Spinal cord (tissue), 10 donors: Measurements from ENCODE around the gene HEBP2. TPM values are rescaled to one million over a fixed set of nuclear protein-coding genes. Genes with fewer than 3 reads are reported as not detected.
"Not testable (repeated sequence)": the region's sequence is repeated elsewhere in the genome, so short reads cannot be mapped to it uniquely, and the experiment has no call there.

Experiments used
- DNase-seq, 6 donors: peaks; one replicate each; pipeline versions ENCODE4 v3.0.0 to v3.0.0-alpha.2; 2013 to 2015; ENCODE audit warnings: low spot score in 6 of 6, low read depth in 4 of 6
- H3K27ac ChIP-seq: one replicate; pipeline ENCODE4 v1.5.1; 2013; ENCODE audit warnings: low read depth, low read length, control low read depth
- H3K27me3 ChIP-seq: one replicate; pipeline ENCODE4 v1.6.1; 2013; ENCODE audit warnings: low read length; ENCODE audit not compliant: control insufficient read depth, insufficient read depth
- H3K36me3 ChIP-seq: one replicate; pipeline ENCODE4 v1.6.1; 2013; ENCODE audit warnings: low read length; ENCODE audit not compliant: control insufficient read depth, insufficient read depth
- H3K4me1 ChIP-seq: one replicate; pipeline ENCODE4 v1.6.1; 2013; ENCODE audit warnings: low read length; ENCODE audit not compliant: control insufficient read depth, insufficient read depth
- H3K4me3 ChIP-seq: one replicate; pipeline ENCODE4 v1.5.1; 2013; ENCODE audit warnings: low read depth, low read length, control low read depth
- H3K9me3 ChIP-seq: one replicate; pipeline ENCODE4 v1.6.1; 2013; ENCODE audit warnings: low read length; ENCODE audit not compliant: control insufficient read depth, insufficient read depth
- WGBS: methylation state at CpG from one replicate; pipeline ENCODE4 v1.1.5; 2013; ENCODE audit warnings: missing lambda C conversion rate; ENCODE audit not compliant: insufficient coverage; 5-methylcytosine and 5-hydroxymethylcytosine counted together
- polyA plus RNA-seq, 2 donors: library from polyadenylated mRNA; unstranded; fragments of 120-200 nt; gene quantifications; one replicate each; pipeline ENCODE4 v1.2.1, GENCODE V29; 2013; ENCODE audit not compliant: insufficient read length in 2 of 2
- total RNA-seq, 2 donors: library from RNA; depleted of rRNA in 1 of 2; stranded (reverse); fragments of 120-200 nt in 1 of 2; fragments of >200 nt in 1 of 2; gene quantifications; one replicate each; pipeline versions ENCODE4 v1.2.3 to v1.2.4, GENCODE V29; 2013 to 2014
- donor health status: healthy.

HEBP2 gene
- total and polyA plus RNA-seq, 4 donors, result 5.3 to 37.4 (median 32.6) TPM

GRCh38 chr6:138421608-138422007 is 17.6 kb downstream of the HEBP2 start:
- Histone ChIP-seq H3K27me3 (no peaks in the 10 kb centered on the region), H3K4me3 (no peak overlapping the region), H3K27ac (no peak overlapping the region), H3K36me3 (peaks cover 18% of the 10 kb centered on the region), H3K9me3 (no peaks in the 10 kb centered on the region), H3K4me1 (no peaks in the 10 kb centered on the region)
- 95% methylated on average over 10 of the region's 10 CpGs for WGBS
- no peak for DNase-seq

- DNase-seq, result no peak
- H3K36me3 ChIP-seq, result peaks cover 18% of the 10 kb centered on the region
- H3K4me1 ChIP-seq, result no peaks in the 10 kb centered on the region
Measured at GRCh38 chr6:138422861-138423260, 18.8 kb downstream of the HEBP2 start.

GRCh38 chr6:138424004-138424904 is 20.2 kb downstream of the HEBP2 start:
- 89% methylated on average over 45 of the region's 48 CpGs for WGBS

More at GRCh38 chr6:138422861-138423260, 18.8 kb downstream of the HEBP2 start:
- H3K27me3 ChIP-seq, result no peaks in the 10 kb centered on the region
- H3K9me3 ChIP-seq, result no peaks in the 10 kb centered on the region
- no peak overlapping the region for H3K27ac ChIP-seq
- H3K4me3 ChIP-seq, result no peak overlapping the region

GRCh38 chr6:138425256-138425655 is 21.2 kb downstream of the HEBP2 start:
- H3K27me3 ChIP-seq, DNase-seq, H3K27ac ChIP-seq, H3K4me3 ChIP-seq, H3K9me3 ChIP-seq: not testable (repeated sequence)
- WGBS, result 89% methylated on average over 7 of the region's 7 CpGs
- peaks cover 18% of the 10 kb centered on the region for H3K36me3 ChIP-seq
- H3K4me1 ChIP-seq, result peaks cover 11% of the 10 kb centered on the region

More at GRCh38 chr6:138424004-138424904, 20.2 kb downstream of the HEBP2 start:
- H3K27me3 ChIP-seq, result no peaks in the 10 kb centered on the region
- H3K36me3 ChIP-seq, result peaks cover 18% of the 10 kb centered on the region
- H3K4me1 ChIP-seq, result peaks cover 2% of the 10 kb centered on the region
- no peaks in the 10 kb centered on the region for H3K9me3 ChIP-seq
- H3K4me3 ChIP-seq, result no peak overlapping the region
- H3K27ac ChIP-seq, result no peak overlapping the region
- no peak for DNase-seq

- no peak for DNase-seq
- Histone ChIP-seq H3K27me3 (no peaks in the 10 kb centered on the region), H3K9me3 (no peaks in the 10 kb centered on the region), H3K4me3 (no peak overlapping the region), H3K4me1 (peaks cover 24% of the 10 kb centered on the region), H3K27ac (no peak overlapping the region), H3K36me3 (peaks cover 30% of the 10 kb centered on the region)
- WGBS, result 88% methylated on average over 2 of the region's 5 CpGs
Measured at GRCh38 chr6:138426500-138427123, 22.6 kb downstream of the HEBP2 start.

GRCh38 chr6:138427701-138428100 is 23.7 kb downstream of the HEBP2 start:
- Histone ChIP-seq H3K27me3 (no peaks in the 10 kb centered on the region), H3K4me1 (peaks cover 30% of the 10 kb centered on the region), H3K36me3 (peaks cover 39% of the 10 kb centered on the region), H3K4me3 (no peak overlapping the region), H3K9me3 (no peaks in the 10 kb centered on the region), H3K27ac (no peak overlapping the region)
- 78% methylated on average over 3 of the region's 8 CpGs for WGBS
- peak in 2 of 6 donors; percentile 22 to 87 for DNase-seq

GRCh38 chr6:138428944-138429598 is 25.0 kb downstream of the HEBP2 start:
- peaks cover 30% of the 10 kb centered on the region for H3K4me1 ChIP-seq
- H3K4me3 ChIP-seq, result no peak overlapping the region
- H3K27me3 ChIP-seq, result no peaks in the 10 kb centered on the region
- DNase-seq, result peak; percentile 50 to 92 (median 58)
- no peak overlapping the region for H3K27ac ChIP-seq
- no peaks in the 10 kb centered on the region for H3K9me3 ChIP-seq
- H3K36me3 ChIP-seq, result peaks cover 41% of the 10 kb centered on the region
- WGBS, result 50% methylated on average over 2 of the region's 8 CpGs

- Histone ChIP-seq H3K27me3 (no peaks in the 10 kb centered on the region), H3K4me1 (peaks cover 30% of the 10 kb centered on the region), H3K36me3 (peaks cover 34% of the 10 kb centered on the region), H3K27ac (peak overlapping the region; percentile 52), H3K4me3 (no peak overlapping the region), H3K9me3 (no peaks in the 10 kb centered on the region)
- WGBS, result 42% methylated on average over 11 of the region's 12 CpGs
- peak in 2 of 6 donors; percentile 32 to 70 for DNase-seq
Measured at GRCh38 chr6:138429761-138430160, 25.7 kb downstream of the HEBP2 start.

- WGBS, result 55% methylated on average over 29 of the region's 29 CpGs
- Histone ChIP-seq H3K9me3 (no peaks in the 10 kb centered on the region), H3K4me1 (peaks cover 30% of the 10 kb centered on the region), H3K27ac (peak overlapping the region; percentile 52), H3K27me3 (no peaks in the 10 kb centered on the region), H3K36me3 (peaks cover 31% of the 10 kb centered on the region), H3K4me3 (no peak overlapping the region)
- peak in 3 of 6 donors; percentile 35 to 90 (median 67) for DNase-seq
Measured at GRCh38 chr6:138430361-138431145, 26.5 kb downstream of the HEBP2 start.
